ENCODE data around the gene LBR. TPM values are rescaled to one million over a fixed set of nuclear protein-coding genes. Genes with fewer than 3 reads are reported as not detected.

Gene LBR
- total and polyA plus RNA-seq, 2 of the 4 experiments (the other 2 are of a cell fraction), result 21.3 to 24.9 TPM

- Histone ChIP-seq H4K5ac (ENCODE audit: low read depth, low read length) (no peak overlapping the region), H2BK15ac (ENCODE audit: low read depth, low read length) (no peak overlapping the region), H3K27ac (ENCODE audit: insufficient read depth, low read length) (no peak overlapping the region), H3K9me3 (ENCODE audit: control insufficient read depth, insufficient read depth, low read length) (no peaks in the 10 kb centered on the region), H3K4me2 (ENCODE audit: low read depth, low read length) (no peak overlapping the region), H3K36me3 (ENCODE audit: control insufficient read depth, insufficient read depth, low read length) (peaks cover 7% of the 10 kb centered on the region), H2BK5ac (ENCODE audit: low read depth, low read length, poor library complexity, severe bottlenecking) (no peak overlapping the region), H3K4ac (ENCODE audit: low read depth, low read length) (no peak overlapping the region), H4K91ac (ENCODE audit: insufficient read depth, low read depth, low read length) (no peak overlapping the region), H2BK120ac (ENCODE audit: low read depth, low read length) (no peak overlapping the region), H3K27me3 (ENCODE audit: control insufficient read depth, insufficient read depth, low read length) (no peaks in the 10 kb centered on the region), H2AK5ac (ENCODE audit: low read depth, low read length) (no peak overlapping the region), H3K9ac (ENCODE audit: low read depth, low read length) (no peak overlapping the region), H3K23ac (ENCODE audit: low read depth, low read length) (no peak overlapping the region), H2AK9ac (replicated peaks; ENCODE audit: low read depth, low read length, poor library complexity) (no peak overlapping the region), H3K56ac (ENCODE audit: extremely low read depth, insufficient read depth, low read length) (no peak overlapping the region), H4K20me1 (ENCODE audit: insufficient read depth, low read length) (no peaks in the 10 kb centered on the region), H3K18ac (ENCODE audit: low read depth, low read length) (no peak overlapping the region), H4K8ac (ENCODE audit: low read depth in 2 of 2, low read length in 2 of 2) (no peak overlapping the region), H3K79me1 (ENCODE audit: low read depth in 1 of 2, low read length in 2 of 2) (peaks cover 0 to 4% of the 10 kb centered on the region in 2 experiments; a peak in 1 of 4 replicates), H3K14ac (replicated peaks; ENCODE audit: low read depth, low read length) (no peak overlapping the region), H3K9me1 (ENCODE audit: insufficient read depth, low read length) (peaks cover 2% of the 10 kb centered on the region; the same call in 1 of the 2 replicates), H2AFZ (replicated peaks; ENCODE audit: low read length, poor library complexity) (no peak overlapping the region), H3K4me1 (ENCODE audit: control insufficient read depth, insufficient read depth, low read length) (no peaks in the 10 kb centered on the region), H3K4me3 (ENCODE audit: insufficient read depth, low read depth, low read length) (no peak overlapping the region), H2BK20ac (ENCODE audit: low read depth, low read length) (no peak overlapping the region)
- DNase-seq, result no peak
- intact Hi-C loops (cut with micrococcal nuclease) (no loop called here), dilution Hi-C loops (cut with HindIII; ENCODE audit: low sequenced_read_pairs, unreplicated experiment) (no loop called here), in situ Hi-C loops (cut with MboI; ENCODE audit: low sequenced_read_pairs) (no loop called here)
- ATAC-seq (ENCODE audit: low read depth), result no peak
- no TSS peak for BruUV-seq (replicated peaks)
- CTCF ChIA-PET, result interaction anchor here (0.6 kb wide), 1 partner anchor 538 kb away, joined by 4 read pairs; no protein-coding TSS in a partner anchor
- no CpG with 5 or more reads among the region's 2 CpGs for WGBS, 2 experiments (ENCODE audit: extremely low coverage in 2 of 2, insufficient read length in 1 of 2)
- no peak for TF ChIP-seq RFX5 (IDR thresholded peaks at IDR 0.05; ENCODE audit: low read depth, low read length)
- no peak for TF ChIP-seq MXI1 (IDR thresholded peaks at IDR 0.05; ENCODE audit: borderline replicate concordance, low read depth, low read length)
- TF ChIP-seq NFE2L2 (IDR thresholded peaks at IDR 0.05; ENCODE audit: low read depth, low read length), result no peak
- no peak for TF ChIP-seq USF2 (IDR thresholded peaks at IDR 0.05; ENCODE audit: low read depth, low read length)
- no peak for TF ChIP-seq FOS (IDR thresholded peaks at IDR 0.05; ENCODE audit: low read depth, low read length)
- no peak for TF ChIP-seq MAFK (IDR thresholded peaks at IDR 0.05; ENCODE audit: low read depth, low read length)
- TF ChIP-seq RCOR1 (IDR thresholded peaks at IDR 0.05; ENCODE audit: insufficient replicate concordance, low read length), result no peak
- TF ChIP-seq CHD1 (IDR thresholded peaks at IDR 0.05; ENCODE audit: low read depth, low read length), result no peak
- no peak for TF ChIP-seq CTCF (conservative IDR thresholded peaks at IDR 0.05; ENCODE audit: low read depth, low read length)
- POLR2A ChIA-PET (ENCODE audit: unreplicated experiment), result no interaction called here
Observed at GRCh38 chr1:225396357-225396756, 31.5 kb downstream of the LBR start.

Data from IMR-90 (cell line).